Adrenal gland (tissue), 12 donors: ENCODE data around the gene TFF3. TPM values are rescaled to one million over a fixed set of nuclear protein-coding genes. Genes with fewer than 3 reads are reported as not detected.

Experiments used
- DNase-seq, 7 donors: peaks; one replicate each; pipeline ENCODE4 v3.0.0-alpha.2; 2019 to 2020
- H3K27ac ChIP-seq, 5 donors: fragments of 200-600 bp; sonication (generic) in 4 of 5; 1 replicate in 3 of 5; 2 replicates in 2 of 5; pipeline versions ENCODE4 v1.5.1 to v1.8.0; 2016 to 2020; ENCODE audit warnings: mild to moderate bottlenecking in 1 of 5
- H3K27me3 ChIP-seq: fragments of 200-600 bp; 2 replicates; pipeline ENCODE4 v1.8.0; 2021
- H3K36me3 ChIP-seq, 2 donors: fragments of 200-600 bp; replicated peaks in 1 of 2; 1 replicate in 1 of 2; 2 replicates in 1 of 2; pipeline versions ENCODE4 v1.5.1 to v1.8.0; 2018 to 2022
- H3K4me1 ChIP-seq, 2 donors: fragments of 200-600 bp; replicated peaks in 1 of 2; 1 replicate in 1 of 2; 2 replicates in 1 of 2; pipeline versions ENCODE4 v1.5.1 to v1.8.0; 2018 to 2021
- H3K4me3 ChIP-seq, 4 donors: fragments of 200-600 bp; sonication (generic) in 3 of 4; one replicate each; pipeline ENCODE4 v1.5.1; 2016 to 2018
- H3K9me3 ChIP-seq, 3 donors: fragments of 200-600 bp; sonication (generic) in 1 of 3; replicated peaks in 1 of 3; 1 replicate in 2 of 3; 2 replicates in 1 of 3; pipeline versions ENCODE4 v1.5.1 to v1.8.0; 2016 to 2021
- POLR2A ChIP-seq, 2 donors: fragments of 450-650 bp; IDR thresholded peaks; one replicate each; pipeline ENCODE4 v1.6.1; 2017; ENCODE audit warnings: antibody characterized with exemption in 2 of 2, mild to moderate bottlenecking in 2 of 2, moderate library complexity in 1 of 2
- WGBS, 4 donors: extraction: QIAGEN DNeasy Blood & Tissue Kit in 2 of 4; methylation state at CpG; one replicate each; pipeline versions ENCODE4 v1.1.5 to v1.1.7; 2013 to 2017; 5-methylcytosine and 5-hydroxymethylcytosine counted together
- intact Hi-C, 2 donors: fragments of 100-400 bp; cut with DNase I; formaldehyde crosslinking; loops; one replicate each; pipeline versions ENCODE4 v1.14.1 to v1.15.0; 2022 to 2023
- polyA plus RNA-seq, 3 donors: library from polyadenylated mRNA; stranded (reverse); fragments of 200-250 nt in 2 of 3; fragments of 350-450 nt in 1 of 3; fragmentation: Illumina TruSeq in 1 of 3; extraction: RNeasy Lipid Tissue Mini Kit (QIAGEN cat#74804) in 1 of 3; gene quantifications; one replicate each; pipeline ENCODE4 v1.2.3, GENCODE V29; 2013 to 2014
- total RNA-seq, 9 donors: library from RNA; depleted of rRNA in 4 of 9; stranded (reverse); fragments of >200 nt in 4 of 9; fragments of 120-200 nt in 1 of 9; fragmentation: NEBNext Ultra II Directional in 1 of 9; extraction: Animal tissue kit (Norgen Biotek cat#: 25700) in 1 of 9; gene quantifications; one replicate each; pipeline versions ENCODE4 v1.1.0 to v1.2.4, GENCODE V29; 2013 to 2023
- TF ChIP-seq, protein P1 (sequence below), 6 experiments: fragments of 450-650 bp in 4 of 6; fragments of 200-600 bp in 2 of 6; sonication (generic) in 1 of 6; IDR thresholded peaks; 1 replicate in 5 of 6; 2 replicates in 1 of 6; pipeline versions ENCODE4 v1.5.1 to v1.8.0; 2016 to 2021; ENCODE audit warnings: antibody characterized with exemption in 6 of 6, mild to moderate bottlenecking in 2 of 6, moderate library complexity in 1 of 6
- donor health status: healthy with polysubstance abuse.
- donor health status: Bipolar disorder and iron deficiency.
- donor health status: DM: yes; HTN: yes; CAD: no.
- donor health status: DM: no; HTN: no; CAD: no.
- donor health status: DM: no; HTN: no; CAD: no.
- donor health status: DM: yes; HTN: yes; CAD: no.

Gene TFF3
- total and polyA plus RNA-seq, 12 donors: 1.2 to 42.3 (median 11.1) TPM

DNA sequence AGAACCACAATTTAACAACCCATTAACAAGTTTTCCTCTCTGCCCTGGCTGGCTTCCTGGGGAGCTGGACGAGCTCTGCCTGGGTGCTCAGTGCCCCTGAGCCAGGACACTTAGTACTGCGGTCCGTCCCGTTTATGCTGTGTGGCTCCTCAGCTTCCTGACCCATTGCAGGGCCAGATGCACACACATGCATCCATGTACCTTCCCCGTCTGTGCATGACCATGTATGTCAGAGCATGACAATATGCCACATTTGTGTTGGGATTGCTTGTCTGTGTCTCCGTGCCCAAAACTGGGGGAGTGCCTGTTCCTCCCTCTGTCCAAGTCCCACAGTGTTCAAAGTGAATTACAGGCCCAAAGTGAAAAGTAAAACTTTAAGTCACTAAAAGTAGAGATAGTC is 9.7 kb upstream of the TFF3 start:
- no peaks in the 10 kb centered on the region for H3K9me3 ChIP-seq
- no peaks in the 10 kb centered on the region for H3K27me3 ChIP-seq
- DNase-seq: no peak
- H3K4me3 ChIP-seq: no peak overlapping the region
- H3K36me3 ChIP-seq: no peaks in the 10 kb centered on the region
- no peaks in the 10 kb centered on the region for H3K4me1 ChIP-seq
- intact Hi-C loops: no loop called here
- H3K27ac ChIP-seq: no peak overlapping the region
- no peak for TF ChIP-seq POLR2A (IDR thresholded peaks at IDR 0.05)
- TF ChIP-seq, protein P1, sequence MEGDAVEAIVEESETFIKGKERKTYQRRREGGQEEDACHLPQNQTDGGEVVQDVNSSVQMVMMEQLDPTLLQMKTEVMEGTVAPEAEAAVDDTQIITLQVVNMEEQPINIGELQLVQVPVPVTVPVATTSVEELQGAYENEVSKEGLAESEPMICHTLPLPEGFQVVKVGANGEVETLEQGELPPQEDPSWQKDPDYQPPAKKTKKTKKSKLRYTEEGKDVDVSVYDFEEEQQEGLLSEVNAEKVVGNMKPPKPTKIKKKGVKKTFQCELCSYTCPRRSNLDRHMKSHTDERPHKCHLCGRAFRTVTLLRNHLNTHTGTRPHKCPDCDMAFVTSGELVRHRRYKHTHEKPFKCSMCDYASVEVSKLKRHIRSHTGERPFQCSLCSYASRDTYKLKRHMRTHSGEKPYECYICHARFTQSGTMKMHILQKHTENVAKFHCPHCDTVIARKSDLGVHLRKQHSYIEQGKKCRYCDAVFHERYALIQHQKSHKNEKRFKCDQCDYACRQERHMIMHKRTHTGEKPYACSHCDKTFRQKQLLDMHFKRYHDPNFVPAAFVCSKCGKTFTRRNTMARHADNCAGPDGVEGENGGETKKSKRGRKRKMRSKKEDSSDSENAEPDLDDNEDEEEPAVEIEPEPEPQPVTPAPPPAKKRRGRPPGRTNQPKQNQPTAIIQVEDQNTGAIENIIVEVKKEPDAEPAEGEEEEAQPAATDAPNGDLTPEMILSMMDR (IDR thresholded peaks at IDR 0.05): no peak
- 82 to 88% (median 83%) methylated on average over 6 of the region's 6 CpGs for WGBS, 4 donors

DNA sequence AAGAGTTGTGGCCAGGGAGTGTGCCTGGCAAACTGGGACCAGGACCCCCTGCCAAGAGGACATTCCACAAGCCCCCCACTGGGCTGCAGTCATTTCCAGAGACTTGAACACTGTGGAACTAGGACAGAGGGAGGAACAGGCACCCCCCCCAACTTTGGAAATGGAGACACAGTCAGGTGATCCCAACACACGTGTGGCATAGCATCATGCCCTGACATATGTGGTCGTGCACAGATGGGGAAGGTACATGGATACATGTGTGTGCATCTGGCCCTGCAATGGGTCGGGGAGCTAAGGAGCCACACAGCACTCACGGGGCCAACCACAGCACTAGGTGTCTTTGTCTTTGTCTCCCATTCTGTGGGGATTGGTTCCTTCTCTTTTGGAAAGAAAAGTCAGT is 6.6 kb upstream of the TFF3 start:
- Histone ChIP-seq H3K27me3 (no peaks in the 10 kb centered on the region), H3K27ac (no peak overlapping the region), H3K4me3 (no peak overlapping the region), H3K4me1 (no peaks in the 10 kb centered on the region), H3K36me3 (no peaks in the 10 kb centered on the region), H3K9me3 (no peaks in the 10 kb centered on the region)
- intact Hi-C loops: no loop called here
- TF ChIP-seq, protein P1 (IDR thresholded peaks at IDR 0.05): no peak
- no peak for TF ChIP-seq POLR2A (IDR thresholded peaks at IDR 0.05)
- DNase-seq: peak in 2 of 7 donors; percentile 8 to 42
- 83 to 90% (median 88%) methylated on average over 4 of the region's 4 CpGs for WGBS, 4 donors

DNA sequence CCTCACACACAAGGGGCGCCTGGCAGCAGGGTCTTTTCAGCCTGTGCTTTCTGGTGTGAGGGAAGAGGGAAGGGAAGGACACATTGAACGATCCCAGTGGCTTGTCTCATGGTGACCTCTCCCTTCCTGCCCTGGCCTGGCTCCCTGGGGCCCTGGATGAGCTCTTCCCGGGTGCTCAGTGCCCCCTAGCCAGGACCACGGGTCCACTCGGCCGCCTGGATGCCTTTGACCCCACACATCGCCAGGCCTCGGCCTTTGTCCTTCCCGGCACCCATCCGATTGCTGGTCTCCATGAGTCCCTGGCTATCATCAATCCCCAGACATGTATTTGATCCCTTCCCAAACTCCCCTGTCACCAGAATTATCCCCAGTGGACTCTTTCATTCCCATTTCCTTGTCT is 6.0 kb upstream of the TFF3 start:
- intact Hi-C loops: no loop called here
- H3K27ac ChIP-seq: no peak overlapping the region
- H3K4me3 ChIP-seq: no peak overlapping the region
- no peaks in the 10 kb centered on the region for H3K4me1 ChIP-seq
- DNase-seq: peak in 2 of 7 donors; percentile 7 to 11
- H3K27me3 ChIP-seq: no peaks in the 10 kb centered on the region
- TF ChIP-seq, protein P1 (IDR thresholded peaks at IDR 0.05): no peak
- no peak for TF ChIP-seq POLR2A (IDR thresholded peaks at IDR 0.05)
- H3K36me3 ChIP-seq: no peaks in the 10 kb centered on the region
- 87 to 91% (median 89%) methylated on average over 10 of the region's 10 CpGs for WGBS, 4 donors
- no peaks in the 10 kb centered on the region for H3K9me3 ChIP-seq

DNA sequence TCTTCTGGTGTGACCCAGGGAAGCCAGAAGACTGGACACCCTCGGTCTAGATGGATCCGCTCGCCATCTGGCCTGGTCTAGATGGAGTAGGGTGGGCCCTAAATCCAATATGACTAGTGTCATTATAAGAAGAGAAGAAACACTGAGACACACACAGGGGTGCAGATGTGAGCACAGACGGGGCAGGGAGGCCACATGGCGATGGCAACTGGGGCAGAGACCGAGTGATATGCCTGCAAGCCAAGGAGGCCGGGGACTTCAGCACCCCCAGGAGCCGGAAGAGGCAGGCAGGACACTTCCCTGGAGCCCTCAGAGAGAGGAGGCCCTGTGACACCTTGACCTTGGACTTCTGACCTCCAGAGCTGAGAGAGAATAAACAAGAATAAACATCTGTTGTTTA is 5.6 kb upstream of the TFF3 start:
- peak in 2 of 7 donors; percentile 6 to 28 for DNase-seq
- TF ChIP-seq, protein P1 (IDR thresholded peaks at IDR 0.05): no peak
- no peak for TF ChIP-seq POLR2A (IDR thresholded peaks at IDR 0.05)
- intact Hi-C loops: no loop called here
- Histone ChIP-seq H3K9me3 (no peaks in the 10 kb centered on the region), H3K4me1 (no peaks in the 10 kb centered on the region), H3K4me3 (no peak overlapping the region), H3K27ac (no peak overlapping the region), H3K27me3 (no peaks in the 10 kb centered on the region), H3K36me3 (no peaks in the 10 kb centered on the region)
- WGBS, 4 donors: 88 to 100% (median 94%) methylated on average over 8 of the region's 8 CpGs
